ENCODE results near the gene SINHCAF. TPM values are rescaled to one million over a fixed set of nuclear protein-coding genes. Genes with fewer than 3 reads are reported as not detected.

SINHCAF gene
- total and polyA plus RNA-seq, 2 of the 8 experiments (the other 6 are each of a cell fraction or from before 2014, with no cell fraction given): 138 to 576 TPM

- POLR2A ChIA-PET (ENCODE audit: partially characterized antibody): interaction anchor here (1.6 kb wide), 1 partner anchor 10 kb away, joined by 4 read pairs; no protein-coding TSS in a partner anchor
- peak overlapping the region; percentile 43 for H2AFZ ChIP-seq (ENCODE audit: low read length)
- no peaks in the 10 kb centered on the region for H3K79me1 ChIP-seq (ENCODE audit: low read depth, low read length)
- no peak for TF ChIP-seq ATF2 (IDR thresholded peaks at IDR 0.05; ENCODE audit: low read length)
- TF ChIP-seq CBX8 (IDR thresholded peaks at IDR 0.05; ENCODE audit: borderline replicate concordance, low read depth, low read length): no peak
- TF ChIP-seq, protein P1, sequence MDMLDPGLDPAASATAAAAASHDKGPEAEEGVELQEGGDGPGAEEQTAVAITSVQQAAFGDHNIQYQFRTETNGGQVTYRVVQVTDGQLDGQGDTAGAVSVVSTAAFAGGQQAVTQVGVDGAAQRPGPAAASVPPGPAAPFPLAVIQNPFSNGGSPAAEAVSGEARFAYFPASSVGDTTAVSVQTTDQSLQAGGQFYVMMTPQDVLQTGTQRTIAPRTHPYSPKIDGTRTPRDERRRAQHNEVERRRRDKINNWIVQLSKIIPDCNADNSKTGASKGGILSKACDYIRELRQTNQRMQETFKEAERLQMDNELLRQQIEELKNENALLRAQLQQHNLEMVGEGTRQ (IDR thresholded peaks at IDR 0.05; ENCODE audit: low read length): no peak
Measured at GRCh38 chr12:31234955-31235867, 90.7 kb downstream of the SINHCAF start.

More at GRCh38 chr12:31234955-31235867, 90.7 kb downstream of the SINHCAF start:
- H3K4me1 ChIP-seq (replicated peaks in 1 of 4; ENCODE audit: control insufficient read depth in 3 of 4, insufficient read depth in 4 of 4, low read length in 3 of 4): peaks cover 0 to 5% (median 3%) of the 10 kb centered on the region in 4 experiments; a peak in 5 of 7 replicates
- H3K36me3 ChIP-seq (ENCODE audit: control insufficient read depth in 2 of 4, insufficient read depth in 4 of 4, low read length in 3 of 4): no peaks in the 10 kb centered on the region
- no peak overlapping the region for H3K27ac ChIP-seq (ENCODE audit: low read depth, low read length)
- no peak overlapping the region for H3K14ac ChIP-seq (ENCODE audit: insufficient read length)
- no peaks in the 10 kb centered on the region for H4K20me1 ChIP-seq (replicated peaks in 1 of 2; ENCODE audit: control insufficient read depth in 1 of 2, insufficient read depth in 2 of 2, low read length in 2 of 2)
- H3K4me2 ChIP-seq (ENCODE audit: insufficient read depth in 1 of 2, low read depth in 2 of 2, low read length in 2 of 2): no peak overlapping the region
- no peak overlapping the region for H4K8ac ChIP-seq (ENCODE audit: extremely low read depth, insufficient read depth, low read length)
- no peaks in the 10 kb centered on the region for H3K79me2 ChIP-seq (ENCODE audit: control insufficient read depth in 1 of 2, insufficient read depth in 2 of 2, low read length in 2 of 2)
- H3K9ac ChIP-seq (replicated peaks in 1 of 4; ENCODE audit: extremely low read depth in 1 of 4, low read depth in 3 of 4, low read length in 3 of 4): no peak overlapping the region
- CTCF ChIA-PET (ENCODE audit: partially characterized antibody): interaction anchor here (0.8 to 12.2 kb wide), 18 partner anchors 10 to 389 kb away, joined by 3 to 231 read pairs (median 5); no protein-coding TSS in a partner anchor
- H2BK20ac ChIP-seq (ENCODE audit: low read length): no peak overlapping the region
- no peak overlapping the region for H3K23ac ChIP-seq (ENCODE audit: insufficient read length)
- H4K5ac ChIP-seq (ENCODE audit: insufficient read length, low read depth, low read length): no peak overlapping the region
- no peak overlapping the region for H2BK5ac ChIP-seq (ENCODE audit: low read depth, low read length)
- H2BK15ac ChIP-seq (ENCODE audit: low read length): no peak overlapping the region
- DNase-seq (ENCODE audit: low read depth in 1 of 2, low spot score in 2 of 2) (peak in 1 of 2 experiments; percentile 66), FAIRE-seq (peak; percentile 24)
- H2AK5ac ChIP-seq (ENCODE audit: low read depth, low read length): no peak overlapping the region
- H4K91ac ChIP-seq (replicated peaks; ENCODE audit: insufficient read length, low read length): no peak overlapping the region
- H2BK120ac ChIP-seq (replicated peaks; ENCODE audit: low read depth, low read length): no peak overlapping the region
- 0 out of 4 replicates have a peak, but pooled peaks cover 0 to 5% of the 10 kb centered on the region in 2 experiments for H3K9me3 ChIP-seq (ENCODE audit: insufficient read depth in 2 of 2, low read depth in 1 of 2, low read length in 1 of 2)
- 0 out of 7 replicates have a peak, but pooled peaks cover 0 to 3% (median 0%) of the 10 kb centered on the region in 4 experiments for H3K27me3 ChIP-seq (replicated peaks in 1 of 4; ENCODE audit: control insufficient read depth in 3 of 4, extremely low read depth in 1 of 4, insufficient read depth in 3 of 4, low read length in 3 of 4)
- H3K18ac ChIP-seq (ENCODE audit: extremely low read depth, low read length): no peak overlapping the region; the same call in 1 of the 2 replicates
- no peak overlapping the region for H3K56ac ChIP-seq (replicated peaks; ENCODE audit: insufficient read length, low read depth, low read length)
- 65% methylated on average over 12 of the region's 12 CpGs; no CpG with 5 or more reads in 1 of the 2 experiments for WGBS, 2 experiments (ENCODE audit: extremely low coverage in 1 of 2, insufficient coverage in 1 of 2, insufficient read length in 1 of 2, insufficient replicate concordance in 2 of 2, low coverage in 1 of 2, low lambda C conversion rate in 2 of 2, missing lambda C conversion rate in 1 of 2)
- no peak overlapping the region for H2BK12ac ChIP-seq (ENCODE audit: low read depth, low read length)
- H3K4me3 ChIP-seq (ENCODE audit: extremely low read depth in 1 of 4, insufficient read depth in 2 of 4, low read depth in 3 of 4, low read length in 4 of 4): no peak overlapping the region
- H3K4ac ChIP-seq (replicated peaks; ENCODE audit: insufficient read length, low read depth, low read length): no peak overlapping the region
- no peaks in the 10 kb centered on the region for H3K23me2 ChIP-seq (ENCODE audit: low read depth, low read length)
